Peyer's patch (tissue), 4 donors: ENCODE data around the gene HKDC1. TPM values are rescaled to one million over a fixed set of nuclear protein-coding genes. Genes with fewer than 3 reads are reported as not detected.

Experiments used
- DNase-seq, 3 donors: peaks; one replicate each; pipeline ENCODE4 v3.0.0-alpha.2; 2017 to 2019
- H3K27ac ChIP-seq, 4 donors: fragments of 200-600 bp; sonication (generic); one replicate each; pipeline ENCODE4 v1.5.1; 2016 to 2019
- H3K27me3 ChIP-seq, 2 donors: fragments of 200-600 bp; sonication (generic); one replicate each; pipeline ENCODE4 v1.5.1; 2019
- H3K36me3 ChIP-seq, 3 donors: fragments of 200-600 bp; sonication (generic); one replicate each; pipeline ENCODE4 v1.5.1; 2016 to 2019
- H3K4me1 ChIP-seq, 4 donors: fragments of 200-600 bp; sonication (generic); one replicate each; pipeline ENCODE4 v1.5.1; 2016 to 2019
- H3K4me3 ChIP-seq, 4 donors: fragments of 200-600 bp; sonication (generic); 1 replicate in 3 of 4; 2 replicates in 1 of 4; pipeline ENCODE4 v1.5.1; 2016 to 2019; ENCODE audit warnings: mild to moderate bottlenecking in 1 of 4
- H3K9me3 ChIP-seq, 4 donors: fragments of 200-600 bp; sonication (generic); one replicate each; pipeline ENCODE4 v1.5.1; 2016 to 2019; ENCODE audit warnings: mild to moderate bottlenecking in 1 of 4
- POLR2A ChIP-seq, 2 donors: fragments of 450-650 bp; IDR thresholded peaks; one replicate each; pipeline ENCODE4 v1.5.1; 2017; ENCODE audit warnings: antibody characterized with exemption in 2 of 2, mild to moderate bottlenecking in 2 of 2, moderate library complexity in 2 of 2
- total RNA-seq, 4 donors: library from RNA; depleted of rRNA; stranded (reverse); fragments of >200 nt; gene quantifications; one replicate each; pipeline ENCODE4 v1.1.0, GENCODE V29; 2016
- TF ChIP-seq, protein P1 (sequence below), 6 experiments: fragments of 450-650 bp in 4 of 6; fragments of 200-600 bp in 2 of 6; sonication (generic) in 1 of 6; IDR thresholded peaks; one replicate each; pipeline ENCODE4 v1.5.1; 2017 to 2019; ENCODE audit warnings: antibody characterized with exemption in 6 of 6, mild to moderate bottlenecking in 3 of 6, moderate library complexity in 1 of 6

The HKDC1 gene
- total RNA-seq, 4 donors from 2014 or later: 53.6 to 207 (median 184) TPM

DNA sequence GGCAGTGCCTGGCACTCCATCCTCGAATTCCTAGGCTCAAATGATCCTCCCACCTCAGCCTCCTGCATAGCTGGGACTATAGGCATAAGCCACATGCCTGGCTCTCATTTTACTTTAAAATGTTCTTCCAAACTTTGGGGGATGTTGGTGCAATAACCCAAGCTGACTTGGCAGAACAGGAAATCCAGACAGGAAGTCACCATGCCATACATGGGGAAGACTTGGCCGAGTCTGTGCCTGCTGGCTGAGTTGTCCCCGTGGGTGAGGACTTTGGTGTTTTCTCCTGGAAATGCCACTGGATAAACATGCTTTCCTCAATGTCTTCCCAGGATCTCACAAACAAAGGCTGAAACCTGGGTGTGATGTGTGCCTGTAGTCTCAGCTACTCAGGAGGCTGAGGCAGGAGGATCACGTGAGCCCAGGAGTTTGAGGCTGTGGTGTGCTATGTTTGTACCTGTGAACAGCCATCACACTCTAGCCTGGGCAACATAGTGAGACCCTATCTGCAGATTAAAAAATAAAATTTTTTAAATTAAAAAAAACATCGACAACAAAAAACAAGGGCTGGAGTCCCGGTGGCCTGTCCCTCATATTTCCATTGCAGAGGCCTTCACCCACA, 19.8 kb downstream of the HKDC1 start:
- Histone ChIP-seq H3K27ac (no peak overlapping the region), H3K27me3 (no peaks in the 10 kb centered on the region), H3K36me3 (peaks cover 0 to 32% (median 0%) of the 10 kb centered on the region in 3 donors), H3K4me1 (no peaks in the 10 kb centered on the region), H3K4me3 (no peak overlapping the region), H3K9me3 (no peaks in the 10 kb centered on the region)
- TF ChIP-seq POLR2A (IDR thresholded peaks at IDR 0.05): no peak
- TF ChIP-seq, protein P1, sequence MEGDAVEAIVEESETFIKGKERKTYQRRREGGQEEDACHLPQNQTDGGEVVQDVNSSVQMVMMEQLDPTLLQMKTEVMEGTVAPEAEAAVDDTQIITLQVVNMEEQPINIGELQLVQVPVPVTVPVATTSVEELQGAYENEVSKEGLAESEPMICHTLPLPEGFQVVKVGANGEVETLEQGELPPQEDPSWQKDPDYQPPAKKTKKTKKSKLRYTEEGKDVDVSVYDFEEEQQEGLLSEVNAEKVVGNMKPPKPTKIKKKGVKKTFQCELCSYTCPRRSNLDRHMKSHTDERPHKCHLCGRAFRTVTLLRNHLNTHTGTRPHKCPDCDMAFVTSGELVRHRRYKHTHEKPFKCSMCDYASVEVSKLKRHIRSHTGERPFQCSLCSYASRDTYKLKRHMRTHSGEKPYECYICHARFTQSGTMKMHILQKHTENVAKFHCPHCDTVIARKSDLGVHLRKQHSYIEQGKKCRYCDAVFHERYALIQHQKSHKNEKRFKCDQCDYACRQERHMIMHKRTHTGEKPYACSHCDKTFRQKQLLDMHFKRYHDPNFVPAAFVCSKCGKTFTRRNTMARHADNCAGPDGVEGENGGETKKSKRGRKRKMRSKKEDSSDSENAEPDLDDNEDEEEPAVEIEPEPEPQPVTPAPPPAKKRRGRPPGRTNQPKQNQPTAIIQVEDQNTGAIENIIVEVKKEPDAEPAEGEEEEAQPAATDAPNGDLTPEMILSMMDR (IDR thresholded peaks at IDR 0.05): no peak
- DNase-seq: no peak

- Histone ChIP-seq H3K27ac (no peak overlapping the region), H3K36me3 (peaks cover 0 to 36% (median 0%) of the 10 kb centered on the region in 3 donors)
- no peak for DNase-seq
Measured at GRCh38 chr10:69240455-69240854, 20.3 kb downstream of the HKDC1 start.

GRCh38 chr10:69241575-69241974, 21.4 kb downstream of the HKDC1 start:
- peaks cover 0 to 42% (median 0%) of the 10 kb centered on the region in 3 donors for H3K36me3 ChIP-seq
- DNase-seq: no peak
- no peak for TF ChIP-seq POLR2A (IDR thresholded peaks at IDR 0.05)
- TF ChIP-seq, protein P1 (IDR thresholded peaks at IDR 0.05): no peak
- H3K27me3 ChIP-seq: no peaks in the 10 kb centered on the region
- H3K4me3 ChIP-seq: no peak overlapping the region
- H3K27ac ChIP-seq: no peak overlapping the region
- no peaks in the 10 kb centered on the region for H3K4me1 ChIP-seq
- H3K9me3 ChIP-seq: no peaks in the 10 kb centered on the region

More at GRCh38 chr10:69240455-69240854, 20.3 kb downstream of the HKDC1 start:
- Histone ChIP-seq H3K4me3 (no peak overlapping the region), H3K4me1 (no peaks in the 10 kb centered on the region), H3K27me3 (no peaks in the 10 kb centered on the region), H3K9me3 (no peaks in the 10 kb centered on the region)
- TF ChIP-seq, protein P1 (IDR thresholded peaks at IDR 0.05): no peak
- no peak for TF ChIP-seq POLR2A (IDR thresholded peaks at IDR 0.05)

- Histone ChIP-seq H3K27me3 (no peaks in the 10 kb centered on the region), H3K4me3 (no peak overlapping the region), H3K36me3 (peaks cover 0 to 46% (median 0%) of the 10 kb centered on the region in 3 donors), H3K9me3 (no peaks in the 10 kb centered on the region), H3K27ac (no peak overlapping the region), H3K4me1 (no peaks in the 10 kb centered on the region)
- DNase-seq: no peak
- no peak for TF ChIP-seq POLR2A (IDR thresholded peaks at IDR 0.05)
- TF ChIP-seq, protein P1 (IDR thresholded peaks at IDR 0.05): no peak
Measured at GRCh38 chr10:69242040-69242851, 22.1 kb downstream of the HKDC1 start.

GRCh38 chr10:69242852-69243212, 22.7 kb downstream of the HKDC1 start:
- TF ChIP-seq, protein P1 (IDR thresholded peaks at IDR 0.05): no peak
- Histone ChIP-seq H3K4me3 (no peak overlapping the region), H3K9me3 (no peaks in the 10 kb centered on the region), H3K4me1 (no peaks in the 10 kb centered on the region), H3K36me3 (peaks cover 0 to 52% (median 0%) of the 10 kb centered on the region in 3 donors), H3K27me3 (no peaks in the 10 kb centered on the region), H3K27ac (no peak overlapping the region)
- no peak for DNase-seq
